Measurements from ENCODE around the gene NUCB1.

DNA sequence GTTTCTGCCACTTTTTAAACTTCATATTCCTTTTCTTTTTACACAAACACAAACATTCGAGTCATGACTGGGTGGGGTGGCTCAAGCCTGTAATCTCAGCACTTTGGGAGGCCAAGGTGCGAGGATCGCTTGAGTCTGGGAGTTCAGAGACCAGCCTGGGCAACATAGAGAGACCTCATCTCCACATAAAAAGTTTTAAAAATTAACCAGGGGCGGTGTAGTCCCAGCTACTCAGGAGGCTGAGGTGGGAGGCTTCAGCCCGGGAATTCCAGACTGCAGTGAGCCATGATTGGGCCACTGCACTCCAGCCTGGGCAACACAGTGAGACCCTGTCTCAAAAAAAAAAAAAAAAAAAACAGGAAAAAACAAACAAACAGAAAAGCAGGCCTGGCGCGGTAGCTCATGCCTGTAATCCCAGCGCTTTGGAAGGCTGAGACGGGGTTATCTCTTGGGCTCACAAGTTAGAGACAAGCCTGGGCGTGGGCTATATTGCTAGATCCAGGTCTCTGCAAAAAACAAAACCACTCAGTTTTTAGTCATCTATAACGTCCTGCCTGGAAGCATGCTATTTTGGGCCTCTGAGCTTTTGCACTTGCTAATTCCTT, 54.0 kb downstream of the NUCB1 start:
- TF ChIP-seq POLR2A (IDR thresholded peaks at IDR 0.05), result no peak
- TF ChIP-seq, protein P1, sequence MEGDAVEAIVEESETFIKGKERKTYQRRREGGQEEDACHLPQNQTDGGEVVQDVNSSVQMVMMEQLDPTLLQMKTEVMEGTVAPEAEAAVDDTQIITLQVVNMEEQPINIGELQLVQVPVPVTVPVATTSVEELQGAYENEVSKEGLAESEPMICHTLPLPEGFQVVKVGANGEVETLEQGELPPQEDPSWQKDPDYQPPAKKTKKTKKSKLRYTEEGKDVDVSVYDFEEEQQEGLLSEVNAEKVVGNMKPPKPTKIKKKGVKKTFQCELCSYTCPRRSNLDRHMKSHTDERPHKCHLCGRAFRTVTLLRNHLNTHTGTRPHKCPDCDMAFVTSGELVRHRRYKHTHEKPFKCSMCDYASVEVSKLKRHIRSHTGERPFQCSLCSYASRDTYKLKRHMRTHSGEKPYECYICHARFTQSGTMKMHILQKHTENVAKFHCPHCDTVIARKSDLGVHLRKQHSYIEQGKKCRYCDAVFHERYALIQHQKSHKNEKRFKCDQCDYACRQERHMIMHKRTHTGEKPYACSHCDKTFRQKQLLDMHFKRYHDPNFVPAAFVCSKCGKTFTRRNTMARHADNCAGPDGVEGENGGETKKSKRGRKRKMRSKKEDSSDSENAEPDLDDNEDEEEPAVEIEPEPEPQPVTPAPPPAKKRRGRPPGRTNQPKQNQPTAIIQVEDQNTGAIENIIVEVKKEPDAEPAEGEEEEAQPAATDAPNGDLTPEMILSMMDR (IDR thresholded peaks at IDR 0.05), result no peak

Data from Peyer's patch (tissue), 4 donors.